NCI-H1092 treated with DMSO at 0.1 percent for 48 hours (cell line): ENCODE measurements around the gene EIF2AK2.
"Not testable (repeated sequence)": the region's sequence is repeated elsewhere in the genome, so short reads cannot be mapped to it uniquely, and the experiment has no call there.

Experiments used
- DNase-seq: peaks from one replicate; lab custom pipeline; 2025; lab: John Stamatoyannopoulos, UW

EIF2AK2 gene

GRCh38 chr2:37156857-37157714 is at the start of gene EIF2AK2:
EIF2AK2 (minus strand) TSS chr2:37156980; CDS start chr2:37147806, 9,174 bp downstream.
- peak; percentile 85 for DNase-seq

GRCh38 chr2:37205689-37206341 is 49.0 kb upstream of the EIF2AK2 start:
- DNase-seq, result no peak

- not testable (repeated sequence) for DNase-seq
Observed at GRCh38 chr2:37205071-37205661, 48.4 kb upstream of the EIF2AK2 start.

GRCh38 chr2:37203708-37204107 is 46.9 kb upstream of the EIF2AK2 start:
- DNase-seq, result no peak

- DNase-seq, result no peak
Observed at GRCh38 chr2:37201766-37202165, 45.0 kb upstream of the EIF2AK2 start.

- DNase-seq, result no peak
Observed at GRCh38 chr2:37201208-37201607, 44.4 kb upstream of the EIF2AK2 start.

GRCh38 chr2:37198681-37199065 is 41.9 kb upstream of the EIF2AK2 start:
- no peak for DNase-seq

GRCh38 chr2:37196320-37197195 is 39.8 kb upstream of the EIF2AK2 start, which contains the start of gene CEBPZOS:
CEBPZOS (plus strand) TSS chr2:37196496; CDS start chr2:37199705, 3,209 bp downstream.
- peak; percentile 66 for DNase-seq

- DNase-seq, result not testable (repeated sequence)
Observed at GRCh38 chr2:37195862-37196319, 39.1 kb upstream of the EIF2AK2 start.

GRCh38 chr2:37192551-37192950 is 35.8 kb upstream of the EIF2AK2 start:
- no peak for DNase-seq

- no peak for DNase-seq
Observed at GRCh38 chr2:37191747-37192146, 35.0 kb upstream of the EIF2AK2 start.

GRCh38 chr2:37191253-37191652 is 34.5 kb upstream of the EIF2AK2 start:
- no peak for DNase-seq

- DNase-seq, result no peak
Observed at GRCh38 chr2:37190290-37190689, 33.5 kb upstream of the EIF2AK2 start.

- no peak for DNase-seq
Observed at GRCh38 chr2:37189452-37190153, 32.8 kb upstream of the EIF2AK2 start.

GRCh38 chr2:37188570-37188969 is 31.8 kb upstream of the EIF2AK2 start, which contains the start of gene SULT6B1:
SULT6B1 (minus strand) TSS chr2:37188670; CDS start chr2:37188640, 30 bp downstream.
- DNase-seq, result no peak

- DNase-seq, result no peak
Observed at GRCh38 chr2:37181726-37182684, 25.2 kb upstream of the EIF2AK2 start.

GRCh38 chr2:37180640-37181039 is 23.9 kb upstream of the EIF2AK2 start:
- DNase-seq, result no peak

GRCh38 chr2:37180006-37180639 is 23.3 kb upstream of the EIF2AK2 start:
- no peak for DNase-seq

GRCh38 chr2:37173741-37174140 is 17.0 kb upstream of the EIF2AK2 start:
- no peak for DNase-seq
